Measurements from ENCODE around the gene SCN1A.

GRCh38 chr2:166126007-166126639, 1.7 kb downstream of the SCN1A start:
- no peak for TF ChIP-seq POLR2A (IDR thresholded peaks at IDR 0.05; ENCODE audit: insufficient read depth in 1 of 2, low read depth in 2 of 2, low read length in 2 of 2)
- no peak for TF ChIP-seq SKIL (CRISPR knock-in tag; IDR thresholded peaks at IDR 0.05; ENCODE audit: borderline replicate concordance)
- no peak for TF ChIP-seq CREB1 (IDR thresholded peaks at IDR 0.05)
- TF ChIP-seq CREB1 (CRISPR knock-in tag; IDR thresholded peaks at IDR 0.05), result no peak
- TF ChIP-seq SRF (IDR thresholded peaks at IDR 0.05; ENCODE audit: low read depth, low read length), result no peak
- TF ChIP-seq YY1 (IDR thresholded peaks at IDR 0.05; ENCODE audit: insufficient read depth, insufficient replicate concordance, low read depth, low read length), result no peak
- TF ChIP-seq FOXK2 (IDR thresholded peaks at IDR 0.05), result no peak
- TF ChIP-seq ZNF883 (CRISPR knock-in tag; IDR thresholded peaks at IDR 0.05; ENCODE audit: not compliant biosample characterization), result no peak
- TF ChIP-seq KLF9 (CRISPR knock-in tag; IDR thresholded peaks at IDR 0.05; ENCODE audit: low read depth), result no peak
